Left lung (tissue), 10 donors: ENCODE data around the gene NOXA1. TPM values are rescaled to one million over a fixed set of nuclear protein-coding genes. Genes with fewer than 3 reads are reported as not detected.

Experiments used
- ATAC-seq: fragments of 200-7000 bp; cut with Tn5 transposase; one replicate; pipeline ENCODE4 v1.9.1; 2020; ENCODE audit warnings: moderate library complexity
- DNase-seq, 4 donors: peaks; one replicate each; pipeline ENCODE4 v3.0.0-alpha.2; 2013 to 2020
- H3K27ac ChIP-seq, 2 donors: fragments of 200-600 bp; sonication (generic) in 1 of 2; one replicate each; pipeline versions ENCODE4 v1.5.0 to v1.8.0; 2020 to 2021
- H3K27me3 ChIP-seq, 2 donors: fragments of 200-600 bp; sonication (generic) in 1 of 2; one replicate each; pipeline versions ENCODE4 v1.5.0 to v1.8.0; 2020 to 2021
- H3K36me3 ChIP-seq, 2 donors: fragments of 200-600 bp; sonication (generic) in 1 of 2; one replicate each; pipeline versions ENCODE4 v1.5.0 to v1.8.0; 2020 to 2021
- H3K4me1 ChIP-seq, 2 donors: fragments of 200-600 bp; one replicate each; pipeline ENCODE4 v1.8.0; 2021
- H3K4me3 ChIP-seq, 2 donors: fragments of 200-600 bp; sonication (generic) in 1 of 2; one replicate each; pipeline versions ENCODE4 v1.5.0 to v1.8.0; 2020 to 2021; ENCODE audit warnings: mild to moderate bottlenecking in 1 of 2
- H3K9me3 ChIP-seq, 2 donors: fragments of 200-600 bp; sonication (generic) in 1 of 2; one replicate each; pipeline versions ENCODE4 v1.5.0 to v1.8.0; 2020 to 2021
- CTCF ChIP-seq, 2 donors: fragments of 200-600 bp; sonication (generic) in 1 of 2; IDR thresholded peaks; one replicate each; pipeline versions ENCODE4 v1.5.0 to v1.8.0; 2021; ENCODE audit warnings: antibody characterized with exemption in 2 of 2
- intact Hi-C, 2 donors: fragments of 100-400 bp; cut with DNase I; formaldehyde crosslinking; loops; one replicate each; pipeline versions ENCODE4 v1.11.2 to v1.14.2; 2022
- polyA plus RNA-seq, 6 donors: library from polyadenylated mRNA; unstranded; fragments of 120-200 nt; gene quantifications; one replicate each; pipeline ENCODE4 v1.2.1, GENCODE V29; 2013; ENCODE audit not compliant: insufficient read length in 6 of 6
- total RNA-seq, 2 donors: library from RNA; stranded (reverse); fragmentation: NEBNext Ultra II Directional; extraction: Animal tissue kit (Norgen Biotek cat#: 25700); gene quantifications; one replicate each; pipeline ENCODE4 v1.2.1, GENCODE V29; 2021
- donor health status: DM: no; HTN: yes; CAD: no.
- donor health status: DM: no; HTN: no; CAD: no.

Gene NOXA1
- total and polyA plus RNA-seq, 8 donors, result 4.5 to 8.7 (median 6.9) TPM

GRCh38 chr9:137423514-137424291 is 510 bp downstream of the NOXA1 start:
- intact Hi-C loops, result no loop called here
- Histone ChIP-seq H3K36me3 (no peaks in the 10 kb centered on the region), H3K9me3 (no peaks in the 10 kb centered on the region), H3K27me3 (peaks cover 0 to 5% of the 10 kb centered on the region in 2 donors), H3K4me3 (peak overlapping the region; percentile 51 to 93), H3K4me1 (peaks cover 0 to 35% of the 10 kb centered on the region in 2 donors), H3K27ac (peak overlapping the region; percentile 69 to 75)
- TF ChIP-seq CTCF (IDR thresholded peaks at IDR 0.05), result peak; percentile 2 to 56
- DNase-seq (peak in 1 of 4 donors; percentile 89), ATAC-seq (peak; percentile 53)

- H3K4me3 ChIP-seq, result no peak overlapping the region
- DNase-seq (peak in 1 of 4 donors; percentile 59), ATAC-seq (no peak)
- H3K36me3 ChIP-seq, result no peaks in the 10 kb centered on the region
- peaks cover 0 to 29% of the 10 kb centered on the region in 2 donors for H3K4me1 ChIP-seq
- no peak for TF ChIP-seq CTCF (IDR thresholded peaks at IDR 0.05)
- no peak overlapping the region for H3K27ac ChIP-seq
- H3K9me3 ChIP-seq, result no peaks in the 10 kb centered on the region
- intact Hi-C loops, result no loop called here
- H3K27me3 ChIP-seq, result peaks cover 0 to 5% of the 10 kb centered on the region in 2 donors
Observed at GRCh38 chr9:137426018-137426681, 3.0 kb downstream of the NOXA1 start.

- no peak for TF ChIP-seq CTCF (IDR thresholded peaks at IDR 0.05)
- Histone ChIP-seq H3K4me1 (peaks cover 0 to 16% of the 10 kb centered on the region in 2 donors), H3K4me3 (no peak overlapping the region), H3K27me3 (peaks cover 0 to 5% of the 10 kb centered on the region in 2 donors), H3K27ac (no peak overlapping the region), H3K9me3 (no peaks in the 10 kb centered on the region), H3K36me3 (no peaks in the 10 kb centered on the region)
- intact Hi-C loops, result no loop called here
- ATAC-seq, result no peak
- DNase-seq, result peak in 1 of 4 donors; percentile 61
Observed at GRCh38 chr9:137427454-137428310, 4.5 kb downstream of the NOXA1 start.

- H3K9me3 ChIP-seq, result no peaks in the 10 kb centered on the region
- no peak overlapping the region for H3K27ac ChIP-seq
- TF ChIP-seq CTCF (IDR thresholded peaks at IDR 0.05), result no peak
- peak in 1 of 4 donors; percentile 43 for DNase-seq
- peaks cover 0 to 5% of the 10 kb centered on the region in 2 donors for H3K27me3 ChIP-seq
- H3K4me1 ChIP-seq, result peaks cover 0 to 16% of the 10 kb centered on the region in 2 donors
- H3K36me3 ChIP-seq, result no peaks in the 10 kb centered on the region
- H3K4me3 ChIP-seq, result no peak overlapping the region
- intact Hi-C loops, result no loop called here
- no peak for ATAC-seq
Observed at GRCh38 chr9:137428311-137428630, 5.1 kb downstream of the NOXA1 start.
